IMR-90 (cell line): ENCODE data around the gene MADCAM1. TPM values are rescaled to one million over a fixed set of nuclear protein-coding genes. Genes with fewer than 3 reads are reported as not detected.

Experiments
- ATAC-seq: fragments of 200-7000 bp; cut with Tn5 transposase; 2 replicates; pipeline ENCODE4 v1.9.1; 2020; ENCODE audit warnings: low read depth, mild to moderate bottlenecking, moderate library complexity
- BruUV-seq: library from RNA; stranded (reverse); fragments of 400-500 nt; replicated peaks from 2 replicates; lab custom pipeline; 2021; lab: Mats Ljungman, UMichigan
- CTCF ChIA-PET: fragments of 300-600 bp; formaldehyde crosslinking; extraction: SDS; loops from one replicate; lab custom pipeline; 2021; ENCODE audit warnings: antibody characterized with exemption; lab: Yijun Ruan, JAX
- POLR2A ChIA-PET: fragments of 300-600 bp; sonication (Branson Sonifier 250); formaldehyde crosslinking; loops from one replicate; lab custom pipeline; 2022; ENCODE audit warnings: antibody characterized with exemption; ENCODE audit not compliant: unreplicated experiment; lab: Charles Lee
- DNase-seq: peaks from one replicate; pipeline ENCODE4 v3.0.0; 2013
- H2AFZ ChIP-seq: replicated peaks from 2 replicates; pipeline ENCODE3; 2013; ENCODE audit warnings: low read length, mild to moderate bottlenecking; ENCODE audit not compliant: poor library complexity
- H2AK5ac ChIP-seq: 2 replicates; pipeline ENCODE4 v1.6.1; 2013; ENCODE audit warnings: low read depth, low read length, inconsistent platforms
- H2AK9ac ChIP-seq: replicated peaks from 2 replicates; pipeline ENCODE3; 2013; ENCODE audit warnings: mild to moderate bottlenecking, low read depth, low read length, moderate library complexity; ENCODE audit not compliant: poor library complexity
- H2BK120ac ChIP-seq: 2 replicates; pipeline ENCODE4 v1.6.1; 2013; ENCODE audit warnings: low read depth, low read length, inconsistent platforms
- H2BK15ac ChIP-seq: 3 replicates; pipeline ENCODE4 v1.6.1; 2013; ENCODE audit warnings: low read depth, low read length, inconsistent platforms
- H2BK20ac ChIP-seq: 2 replicates; pipeline ENCODE4 v1.6.1; 2013; ENCODE audit warnings: low read depth, mild to moderate bottlenecking, inconsistent platforms, low read length, moderate library complexity
- H2BK5ac ChIP-seq: 2 replicates; pipeline ENCODE4 v1.6.1; 2013; ENCODE audit warnings: mild to moderate bottlenecking, low read depth, low read length, inconsistent platforms; ENCODE audit not compliant: poor library complexity, severe bottlenecking
- H3K14ac ChIP-seq: replicated peaks from 2 replicates; pipeline ENCODE4 v1.6.1; 2013; ENCODE audit warnings: low read depth, low read length, inconsistent platforms
- H3K18ac ChIP-seq: 2 replicates; pipeline ENCODE4 v1.6.1; 2013; ENCODE audit warnings: low read depth, low read length, control low read depth
- H3K23ac ChIP-seq: 2 replicates; pipeline ENCODE4 v1.6.1; 2013; ENCODE audit warnings: low read depth, low read length, inconsistent platforms
- H3K27ac ChIP-seq: 2 replicates; pipeline ENCODE4 v1.5.1; 2013; ENCODE audit warnings: mild to moderate bottlenecking, control low read depth, low read length; ENCODE audit not compliant: insufficient read depth
- H3K27me3 ChIP-seq: 2 replicates; pipeline ENCODE4 v1.6.1; 2013; ENCODE audit warnings: low read length; ENCODE audit not compliant: control insufficient read depth, insufficient read depth
- H3K36me3 ChIP-seq: 2 replicates; pipeline ENCODE4 v1.6.1; 2013; ENCODE audit warnings: low read length, mixed read lengths; ENCODE audit not compliant: control insufficient read depth, insufficient read depth
- H3K4ac ChIP-seq: 2 replicates; pipeline ENCODE4 v1.6.1; 2013; ENCODE audit warnings: low read depth, low read length, inconsistent platforms
- H3K4me1 ChIP-seq: 2 replicates; pipeline ENCODE4 v1.6.1; 2013; ENCODE audit warnings: low read length, mixed read lengths; ENCODE audit not compliant: control insufficient read depth, insufficient read depth
- H3K4me2 ChIP-seq: 2 replicates; pipeline ENCODE4 v1.6.1; 2013; ENCODE audit warnings: low read depth, mild to moderate bottlenecking, control low read depth, low read length, moderate library complexity
- H3K4me3 ChIP-seq: 2 replicates; pipeline ENCODE4 v1.5.1; 2013; ENCODE audit warnings: low read depth, mild to moderate bottlenecking, control low read depth, low read length, moderate library complexity; ENCODE audit not compliant: insufficient read depth
- H3K56ac ChIP-seq: 2 replicates; pipeline ENCODE4 v1.6.1; 2013; ENCODE audit warnings: low read length, inconsistent platforms; ENCODE audit not compliant: insufficient read depth; ENCODE audit errors: extremely low read depth
- H3K79me1 ChIP-seq, 2 experiments: 2 replicates each; pipeline ENCODE4 v1.6.1; 2013; ENCODE audit warnings: low read length in 2 of 2, inconsistent platforms in 1 of 2, low read depth in 1 of 2
- H3K9ac ChIP-seq: 2 replicates; pipeline ENCODE4 v1.6.1; 2013; ENCODE audit warnings: low read depth, low read length, control low read depth
- H3K9me1 ChIP-seq: 2 replicates; pipeline ENCODE4 v1.6.1; 2013; ENCODE audit warnings: low read length, inconsistent platforms; ENCODE audit not compliant: insufficient read depth
- H3K9me3 ChIP-seq: 2 replicates; pipeline ENCODE4 v1.6.1; 2013; ENCODE audit warnings: low read length; ENCODE audit not compliant: control insufficient read depth, insufficient read depth
- H4K20me1 ChIP-seq: 2 replicates; pipeline ENCODE4 v1.6.1; 2013; ENCODE audit warnings: low read length, inconsistent platforms; ENCODE audit not compliant: insufficient read depth
- H4K5ac ChIP-seq: 2 replicates; pipeline ENCODE4 v1.6.1; 2013; ENCODE audit warnings: mild to moderate bottlenecking, low read depth, low read length, control low read depth
- H4K8ac ChIP-seq, 2 experiments: 2 replicates each; pipeline ENCODE4 v1.6.1; 2013; ENCODE audit warnings: low read depth in 2 of 2, low read length in 2 of 2, control low read depth in 1 of 2, inconsistent platforms in 1 of 2
- H4K91ac ChIP-seq: 2 replicates; pipeline ENCODE4 v1.6.1; 2013; ENCODE audit warnings: low read depth, low read length, inconsistent platforms; ENCODE audit not compliant: insufficient read depth
- BHLHE40 ChIP-seq: fragments of 150-350 bp; IDR thresholded peaks from 2 replicates; pipeline ENCODE4 v1.6.1; 2016; ENCODE audit warnings: mild to moderate bottlenecking, low read depth, low read length
- CEBPB ChIP-seq: IDR thresholded peaks from 2 replicates; pipeline ENCODE4 v1.6.1; 2012; ENCODE audit warnings: low read depth, low read length, improper control_type of control experiment
- FOS ChIP-seq: fragments of 150-350 bp; IDR thresholded peaks from 2 replicates; pipeline ENCODE4 v1.6.1; 2016; ENCODE audit warnings: low read depth, low read length
- MAFK ChIP-seq: IDR thresholded peaks from 2 replicates; pipeline ENCODE4 v1.6.1; 2012; ENCODE audit warnings: low read depth, low read length, improper control_type of control experiment
- MAZ ChIP-seq: IDR thresholded peaks from 2 replicates; pipeline ENCODE4 v1.6.1; 2012; ENCODE audit warnings: low read depth, mild to moderate bottlenecking, low read length, improper control_type of control experiment, moderate library complexity, borderline replicate concordance
- MXI1 ChIP-seq: IDR thresholded peaks from 2 replicates; pipeline ENCODE4 v1.6.1; 2012; ENCODE audit warnings: low read depth, mild to moderate bottlenecking, low read length, moderate library complexity, borderline replicate concordance
- RAD21 ChIP-seq: IDR thresholded peaks from 2 replicates; pipeline ENCODE4 v1.6.1; 2012; ENCODE audit warnings: low read length, improper control_type of control experiment
- RCOR1 ChIP-seq: IDR thresholded peaks from 2 replicates; pipeline ENCODE4 v1.6.1; 2012; ENCODE audit warnings: mild to moderate bottlenecking, low read length, improper control_type of control experiment; ENCODE audit not compliant: insufficient replicate concordance
- SMC3 ChIP-seq: fragments of 150-350 bp; IDR thresholded peaks from 2 replicates; pipeline ENCODE4 v1.6.1; 2016; ENCODE audit warnings: low read depth, mild to moderate bottlenecking, antibody characterized with exemption, low read length, moderate library complexity
- WGBS, 2 experiments: methylation state at CpG; one replicate each; pipeline versions ENCODE4 v1.1.5 to v1.1.7; 2013; ENCODE audit warnings: missing lambda C conversion rate in 2 of 2; ENCODE audit not compliant: insufficient read length in 1 of 2; ENCODE audit errors: extremely low coverage in 2 of 2; 5-methylcytosine and 5-hydroxymethylcytosine counted together
- dilution Hi-C: fragments of 300-500 bp; cut with HindIII; formaldehyde crosslinking; loops from one replicate; pipeline ENCODE4 v1.14.3; 2018; ENCODE audit warnings: low sequenced_read_pairs; ENCODE audit not compliant: unreplicated experiment
- in situ Hi-C: fragments of 300-500 bp; cut with MboI; formaldehyde crosslinking; loops from 3 replicates; pipeline ENCODE4 v1.14.3; 2019; ENCODE audit warnings: low sequenced_read_pairs, inconsistent platforms, mixed read lengths
- intact Hi-C: fragments of 100-400 bp; cut with micrococcal nuclease; formaldehyde crosslinking; loops from 2 replicates; pipeline ENCODE4 v1.10.0; 2022
- polyA plus RNA-seq, 3 experiments: library from polyadenylated mRNA; depleted of rRNA; stranded (reverse); fragments of >200 nt; gene quantifications; 2 replicates each; pipeline ENCODE4 v1.2.3, GENCODE V29; 2012; ENCODE audit warnings: low replicate concordance in 1 of 3
- total RNA-seq: library from RNA; depleted of rRNA; stranded (reverse); fragments of >200 nt; gene quantifications from 2 replicates; pipeline ENCODE4 v1.2.3, GENCODE V29; 2012
- TF ChIP-seq, protein P1 (sequence below): conservative IDR thresholded peaks from 2 replicates; pipeline ENCODE4 v1.5.1; 2012; ENCODE audit warnings: mild to moderate bottlenecking, low read depth, low read length, improper control_type of control experiment

Gene MADCAM1
- total and polyA plus RNA-seq, 2 of the 4 experiments (the other 2 are of a cell fraction): 0.24 TPM; not detected in 1

DNA sequence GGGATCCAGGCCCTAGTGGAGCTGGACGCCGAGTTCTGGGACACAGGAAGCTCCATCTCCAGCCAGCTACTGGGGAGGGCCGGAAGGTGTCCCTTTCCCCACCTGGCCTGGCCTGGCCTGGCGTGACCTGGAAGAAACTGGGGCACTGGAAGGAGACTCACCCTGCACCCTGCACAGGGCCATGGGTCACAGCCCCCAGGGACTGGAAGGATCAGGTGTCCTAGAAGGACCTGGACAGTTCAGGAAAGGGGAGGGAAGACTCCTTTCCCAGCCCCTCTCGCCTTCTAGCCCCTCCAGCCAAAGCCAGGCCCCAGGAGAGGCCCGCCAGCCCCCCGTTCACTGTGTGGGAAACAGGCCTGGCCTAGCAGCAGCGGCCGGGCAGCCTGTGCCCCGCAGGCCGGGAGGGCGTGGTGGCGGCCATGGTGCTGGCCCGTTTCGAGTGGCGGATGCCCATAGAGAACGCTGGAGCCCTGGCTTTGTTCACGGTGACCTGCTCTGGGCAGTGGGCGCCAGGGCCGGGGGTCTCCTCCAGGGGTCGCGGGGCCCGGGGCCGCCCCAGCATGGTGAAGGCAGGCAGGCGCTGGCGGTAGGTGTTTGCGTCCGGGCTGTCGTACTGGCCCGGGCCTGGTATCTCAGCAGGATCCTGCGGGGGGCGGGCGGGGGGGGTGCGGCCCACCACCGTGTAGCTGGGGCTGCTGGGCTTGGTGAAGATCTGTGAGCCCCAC lies 32.6 kb upstream of the MADCAM1 start:
- Histone ChIP-seq H3K27ac (no peak overlapping the region), H3K14ac (no peak overlapping the region), H4K20me1 (no peaks in the 10 kb centered on the region), H3K4ac (no peak overlapping the region), H3K9me1 (no peaks in the 10 kb centered on the region), H3K79me1 (no peaks in the 10 kb centered on the region), H2BK15ac (no peak overlapping the region), H4K5ac (no peak overlapping the region), H2BK20ac (no peak overlapping the region), H2AFZ (no peak overlapping the region), H3K36me3 (no peaks in the 10 kb centered on the region), H2BK5ac (no peak overlapping the region), H4K8ac (no peak overlapping the region), H4K91ac (no peak overlapping the region), H2AK5ac (no peak overlapping the region), H3K9ac (no peak overlapping the region), H3K4me2 (no peak overlapping the region), H3K4me1 (peaks cover 3% of the 10 kb centered on the region; the same call in 1 of the 2 replicates), H2AK9ac (no peak overlapping the region), H2BK120ac (no peak overlapping the region), H3K18ac (no peak overlapping the region), H3K23ac (no peak overlapping the region), H3K4me3 (no peak overlapping the region), H3K9me3 (no peaks in the 10 kb centered on the region; the same call in 1 of the 2 replicates), H3K27me3 (peaks cover 20% of the 10 kb centered on the region), H3K56ac (no peak overlapping the region)
- no TSS peak for BruUV-seq
- ATAC-seq: no peak
- intact Hi-C loops: no loop called here
- TF ChIP-seq SMC3: no peak
- TF ChIP-seq MAFK: no peak
- no peak for TF ChIP-seq RAD21
- no peak for TF ChIP-seq FOS
- no peak for TF ChIP-seq RCOR1
- no peak for TF ChIP-seq BHLHE40
- no peak for TF ChIP-seq MAZ
- TF ChIP-seq, protein P1, sequence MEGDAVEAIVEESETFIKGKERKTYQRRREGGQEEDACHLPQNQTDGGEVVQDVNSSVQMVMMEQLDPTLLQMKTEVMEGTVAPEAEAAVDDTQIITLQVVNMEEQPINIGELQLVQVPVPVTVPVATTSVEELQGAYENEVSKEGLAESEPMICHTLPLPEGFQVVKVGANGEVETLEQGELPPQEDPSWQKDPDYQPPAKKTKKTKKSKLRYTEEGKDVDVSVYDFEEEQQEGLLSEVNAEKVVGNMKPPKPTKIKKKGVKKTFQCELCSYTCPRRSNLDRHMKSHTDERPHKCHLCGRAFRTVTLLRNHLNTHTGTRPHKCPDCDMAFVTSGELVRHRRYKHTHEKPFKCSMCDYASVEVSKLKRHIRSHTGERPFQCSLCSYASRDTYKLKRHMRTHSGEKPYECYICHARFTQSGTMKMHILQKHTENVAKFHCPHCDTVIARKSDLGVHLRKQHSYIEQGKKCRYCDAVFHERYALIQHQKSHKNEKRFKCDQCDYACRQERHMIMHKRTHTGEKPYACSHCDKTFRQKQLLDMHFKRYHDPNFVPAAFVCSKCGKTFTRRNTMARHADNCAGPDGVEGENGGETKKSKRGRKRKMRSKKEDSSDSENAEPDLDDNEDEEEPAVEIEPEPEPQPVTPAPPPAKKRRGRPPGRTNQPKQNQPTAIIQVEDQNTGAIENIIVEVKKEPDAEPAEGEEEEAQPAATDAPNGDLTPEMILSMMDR: no peak
- no peak for TF ChIP-seq MXI1
- TF ChIP-seq CEBPB: no peak
- no peak for DNase-seq
- ChIA-PET POLR2A (no interaction called here), CTCF (no interaction called here)
- in situ Hi-C loops: no loop called here
- WGBS, 2 experiments: 76% methylated on average over 19 of the region's 35 CpGs; no CpG with 5 or more reads in 1 of the 2 experiments
- dilution Hi-C loops: no loop called here
